Right hindlimb (tissue), 1 donor: ENCODE measurements around the gene SLC37A1.

Experiments
- DNase-seq: peaks from one replicate; pipeline ENCODE4 v3.0.0-alpha.2; 2018

SLC37A1 gene

GRCh38 chr21:42564561-42564971 lies 50.9 kb downstream of the SLC37A1 start:
- DNase-seq: peak; percentile 16

GRCh38 chr21:42565206-42565810 lies 51.7 kb downstream of the SLC37A1 start:
- peak; percentile 16 for DNase-seq

DNA sequence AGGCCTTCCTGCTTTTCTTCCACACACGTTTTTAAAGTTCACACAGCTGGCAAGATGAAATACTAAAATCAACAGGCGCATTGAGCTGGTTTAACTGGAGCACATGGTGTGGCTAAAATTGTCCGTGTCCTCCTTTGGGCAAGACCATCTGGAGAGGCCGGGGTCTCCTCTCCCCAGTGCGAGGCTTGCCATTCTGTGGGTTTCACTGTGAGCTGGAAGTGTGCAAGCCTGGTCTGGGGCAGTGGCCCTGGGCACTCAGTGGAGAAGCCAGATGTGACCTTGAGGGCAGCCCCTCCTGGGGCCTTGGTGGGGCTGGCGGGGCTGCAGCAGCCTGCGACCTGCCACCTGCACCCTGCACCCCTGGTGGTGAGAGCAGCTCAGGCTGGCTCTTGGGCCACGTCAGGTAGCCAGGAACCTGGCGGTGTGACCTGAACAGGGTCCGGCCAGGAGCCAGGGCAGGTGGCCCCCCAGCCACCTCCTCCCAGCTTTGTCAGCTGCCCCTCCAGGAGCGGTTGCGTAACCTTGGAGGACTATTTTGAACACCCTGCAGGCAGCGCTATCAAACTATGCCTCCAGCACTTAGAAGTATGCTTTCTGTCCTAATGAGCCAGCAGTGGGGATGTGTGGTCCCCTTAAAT lies 52.4 kb downstream of the SLC37A1 start:
- DNase-seq: peak; percentile 1

GRCh38 chr21:42566524-42567213 lies 53.0 kb downstream of the SLC37A1 start:
- peak; percentile 8 for DNase-seq

GRCh38 chr21:42567214-42567555 lies 53.5 kb downstream of the SLC37A1 start:
- peak; percentile 9 for DNase-seq

DNA sequence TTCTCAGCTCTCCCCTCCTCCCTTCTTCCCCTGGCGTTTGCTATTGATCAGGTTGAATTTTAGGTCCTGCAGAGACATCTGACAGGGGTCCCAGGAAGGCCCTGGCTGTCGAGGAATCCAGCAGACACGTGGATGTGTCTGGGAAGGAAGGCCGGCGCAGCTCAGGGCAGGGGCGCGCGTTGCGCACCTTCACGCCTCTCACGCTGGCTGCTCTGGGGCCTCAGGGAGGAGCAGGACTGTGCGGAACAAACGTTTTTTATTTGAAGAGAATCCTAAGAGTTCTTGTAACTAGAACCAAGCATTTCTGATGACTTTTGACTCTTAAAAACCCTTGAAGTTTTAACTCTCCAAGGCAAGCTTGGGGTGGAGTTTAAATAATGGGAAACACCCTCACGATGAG lies 54.2 kb downstream of the SLC37A1 start:
- peak; percentile 2 for DNase-seq

DNA sequence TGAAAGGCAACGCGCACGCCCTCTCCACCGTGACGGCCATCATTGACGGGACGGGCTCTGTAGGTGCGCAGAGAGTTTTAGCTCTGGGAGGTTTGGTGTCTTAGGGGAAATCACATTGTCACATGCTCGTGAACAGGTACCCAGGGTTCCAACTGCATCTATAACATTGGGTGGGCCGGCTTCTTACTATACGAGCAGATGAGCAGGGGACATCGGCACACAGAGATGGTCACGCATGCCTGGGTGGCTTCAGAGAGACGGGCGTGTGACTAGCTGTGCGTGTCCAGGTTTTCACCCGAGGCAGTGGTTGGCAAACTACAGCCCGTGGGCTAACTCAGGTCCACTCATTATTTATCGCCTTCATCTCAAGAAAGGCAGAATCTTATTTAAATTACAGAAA lies 54.7 kb downstream of the SLC37A1 start:
- peak; percentile 6 for DNase-seq

DNA sequence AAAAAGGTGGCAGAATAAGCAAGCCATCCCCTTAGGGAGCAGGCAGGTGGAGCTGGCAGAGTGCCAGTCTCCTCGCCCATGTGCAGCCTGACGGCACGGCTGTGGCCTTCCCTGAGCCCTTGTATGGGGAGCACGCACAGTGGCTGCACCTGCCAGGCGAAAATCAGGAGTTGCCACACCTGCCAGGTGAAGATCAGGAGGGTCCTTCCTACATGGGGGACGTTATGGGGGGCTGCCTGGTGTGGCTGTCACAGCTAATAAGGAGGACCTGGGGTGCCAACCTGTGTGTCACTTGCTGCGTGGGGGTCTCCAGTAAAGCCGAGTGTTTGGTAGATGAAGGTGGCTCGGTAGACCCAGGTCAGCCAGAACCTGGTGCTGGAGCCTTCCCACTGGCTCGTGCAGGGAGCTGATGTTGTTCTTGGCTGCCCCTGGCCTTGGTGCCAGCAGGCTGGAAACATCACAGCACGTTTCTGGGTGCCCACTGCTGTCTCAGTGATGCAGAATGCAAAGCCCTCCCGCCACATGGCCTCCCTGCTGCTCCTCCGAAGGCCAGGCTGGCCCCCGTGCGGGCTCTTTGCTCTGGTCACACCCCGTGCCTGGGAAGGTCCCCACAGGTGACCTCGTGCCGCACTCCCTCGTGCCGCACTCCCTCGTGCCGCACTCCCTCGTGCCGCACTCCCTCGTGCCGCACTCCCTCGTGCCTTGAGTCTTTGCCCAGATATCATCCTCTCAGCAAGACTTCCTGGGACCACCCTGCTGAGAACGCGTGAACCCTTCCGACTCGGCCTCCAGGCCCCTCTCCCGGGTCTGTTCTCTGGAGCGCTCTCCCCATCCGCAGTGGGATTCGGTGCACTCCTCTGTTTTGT lies 55.4 kb downstream of the SLC37A1 start:
- peak; percentile 5 for DNase-seq

DNA sequence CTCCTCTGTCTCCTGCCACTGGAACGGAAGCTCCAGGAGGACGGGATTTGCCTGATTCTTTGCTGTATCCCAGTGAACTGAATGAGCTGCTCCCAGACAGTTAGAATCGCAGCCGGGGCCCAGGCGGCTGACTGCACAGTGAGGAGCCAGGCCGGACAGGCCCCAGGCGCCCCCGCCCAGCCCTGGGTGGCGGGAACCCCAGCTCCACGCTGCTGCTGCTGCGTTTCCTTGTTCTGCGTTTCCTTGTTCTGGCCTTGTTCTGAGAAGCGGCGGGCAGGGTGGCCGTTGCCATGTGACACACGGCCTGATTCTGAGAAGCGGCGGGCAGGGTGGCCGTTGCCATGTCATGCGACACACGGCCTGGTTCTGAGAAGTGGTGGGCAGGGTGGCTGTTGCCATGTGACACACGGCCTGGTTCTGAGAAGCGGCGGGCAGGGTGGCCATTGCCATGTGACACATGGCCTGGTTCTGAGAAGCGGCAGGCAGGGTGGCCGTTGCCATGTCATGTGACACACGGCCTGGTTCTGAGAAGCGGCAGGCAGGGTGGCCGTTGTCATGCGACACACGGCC lies 56.2 kb downstream of the SLC37A1 start:
- DNase-seq: peak; percentile 11

GRCh38 chr21:42570362-42570761 lies 56.7 kb downstream of the SLC37A1 start:
- no peak for DNase-seq

- DNase-seq: peak; percentile 21
Observed at GRCh38 chr21:42570841-42571387, 57.3 kb downstream of the SLC37A1 start.

GRCh38 chr21:42571391-42572150 lies 57.9 kb downstream of the SLC37A1 start:
- peak; percentile 7 for DNase-seq

- DNase-seq: peak; percentile 8
Observed at GRCh38 chr21:42572906-42573495, 59.3 kb downstream of the SLC37A1 start.

DNA sequence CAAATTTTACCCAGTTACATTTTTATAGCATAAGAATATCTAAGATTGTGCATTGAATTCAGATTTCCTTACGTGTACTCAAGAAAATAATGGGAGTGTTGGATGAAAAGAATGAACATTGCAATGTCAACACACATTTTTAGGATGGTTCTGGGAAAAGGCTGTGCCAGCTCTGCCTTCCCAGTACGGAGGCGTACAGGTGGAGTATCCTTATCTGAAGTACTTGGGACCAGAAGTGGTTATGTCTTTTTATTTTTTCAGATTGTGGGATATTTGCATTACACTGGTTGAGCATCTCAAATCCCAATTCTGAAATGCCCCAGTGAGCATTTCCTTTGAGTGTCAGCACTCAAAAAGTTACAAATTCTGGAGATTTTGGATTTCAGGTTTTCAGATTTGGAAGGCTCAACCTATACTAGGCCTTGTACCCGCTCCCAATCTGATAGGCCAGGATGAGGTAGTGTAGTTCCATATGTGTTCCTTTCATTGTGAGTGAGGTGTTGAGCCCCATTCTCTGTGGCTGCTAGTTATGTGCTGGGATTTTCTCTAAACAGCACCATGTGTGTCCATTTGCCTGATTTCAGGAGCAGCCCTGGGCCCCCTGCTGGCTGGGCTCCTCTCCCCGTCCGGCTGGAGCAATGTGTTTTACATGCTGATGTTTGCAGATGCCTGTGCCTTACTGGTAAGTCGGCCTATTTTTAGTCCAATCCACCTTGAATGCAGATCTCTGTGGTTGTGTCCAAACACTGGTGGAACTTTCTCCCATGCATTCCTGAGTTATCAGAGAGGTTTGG lies 60.8 kb downstream of the SLC37A1 start:
- DNase-seq: peak; percentile 52

GRCh38 chr21:42575111-42575510 lies 61.5 kb downstream of the SLC37A1 start:
- peak; percentile 8 for DNase-seq

DNA sequence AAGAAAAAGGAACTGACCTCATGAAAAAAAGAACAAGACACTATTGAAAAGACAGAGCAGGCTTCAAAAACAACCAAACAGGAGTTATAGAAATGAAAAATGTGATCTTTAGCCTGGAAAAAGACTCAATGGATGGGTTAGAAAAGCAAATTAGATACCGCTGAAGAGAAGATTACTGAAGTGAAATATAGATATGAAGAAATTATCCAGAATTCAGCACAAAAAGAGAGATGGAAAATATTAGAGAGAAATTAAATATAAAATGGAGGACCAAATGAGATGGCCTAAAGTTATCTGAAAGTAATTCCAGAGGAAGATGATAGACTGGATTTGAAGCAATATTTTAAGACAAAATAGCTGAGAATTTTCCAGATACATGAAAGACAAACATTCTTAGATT lies 63.0 kb downstream of the SLC37A1 start:
- no peak for DNase-seq

DNA sequence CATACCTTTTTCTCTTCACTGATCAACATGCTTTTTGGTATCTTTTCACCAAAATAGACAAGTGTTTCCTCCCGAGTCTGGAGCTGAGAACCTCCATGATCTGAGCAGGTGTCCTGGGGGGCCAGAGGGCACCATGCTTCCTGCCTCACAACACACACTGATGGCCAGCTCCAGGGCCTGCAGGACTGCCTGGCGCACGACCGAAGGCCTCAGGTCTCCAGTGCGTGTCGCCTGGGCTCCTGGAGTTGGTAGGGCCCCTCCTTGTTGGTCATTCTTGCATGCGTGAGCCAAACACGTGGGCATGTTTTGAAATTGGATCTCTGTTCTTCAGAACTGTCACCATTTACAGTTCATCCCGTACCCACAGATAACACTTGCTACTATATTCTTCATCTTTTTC lies 64.4 kb downstream of the SLC37A1 start:
- DNase-seq: no peak

GRCh38 chr21:42578761-42579415 lies 65.2 kb downstream of the SLC37A1 start:
- DNase-seq: no peak

DNA sequence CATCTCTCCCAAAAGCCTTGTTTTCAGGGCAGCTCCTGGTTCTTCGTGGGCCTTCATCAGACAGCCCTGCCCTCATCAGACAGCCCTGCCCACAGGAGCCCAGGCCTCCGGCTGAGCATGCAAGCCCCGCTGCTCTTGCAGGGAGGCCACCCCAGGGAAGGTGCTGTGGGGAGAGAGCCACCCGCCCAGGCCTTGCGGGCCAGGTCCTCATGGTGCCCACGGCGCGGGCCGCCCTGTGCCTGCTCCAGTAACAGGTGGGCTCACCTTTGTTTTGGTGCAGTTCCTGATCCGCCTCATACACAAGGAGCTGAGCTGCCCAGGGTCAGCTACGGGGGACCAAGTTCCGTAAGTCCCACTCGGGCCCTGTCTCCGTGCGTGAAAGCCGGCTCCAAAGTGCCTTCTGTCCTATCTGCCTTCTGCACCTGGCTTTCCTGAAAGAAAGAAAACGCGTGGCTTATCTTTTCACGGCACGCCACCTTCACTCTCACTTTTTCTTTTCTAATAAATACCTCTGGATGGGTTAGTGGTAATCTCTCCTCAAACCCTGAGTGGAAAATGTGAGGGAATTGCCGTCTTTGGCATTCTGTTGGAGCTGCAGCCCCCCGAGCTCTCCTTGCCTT lies 65.9 kb downstream of the SLC37A1 start:
- DNase-seq: no peak
